Nephron progenitor cell (in vitro differentiated cells): ENCODE measurements around the gene HOXB9.

Experiments
- DNase-seq: peaks from one replicate; pipeline ENCODE4 v3.0.0; 2021
- H3K27ac Mint-ChIP-seq: 2 replicates; pipeline ENCODE4 v1.8.0; 2021; ENCODE audit warnings: mild to moderate bottlenecking, moderate library complexity, mixed read lengths
- H3K27me3 Mint-ChIP-seq: 2 replicates; pipeline ENCODE4 v1.8.0; 2021; ENCODE audit warnings: mild to moderate bottlenecking, low read depth, mixed read lengths; ENCODE audit not compliant: poor library complexity
- H3K36me3 Mint-ChIP-seq: 2 replicates; pipeline ENCODE4 v1.8.0; 2021; ENCODE audit warnings: low read depth, mixed read lengths
- H3K4me1 Mint-ChIP-seq: 2 replicates; pipeline ENCODE4 v1.8.0; 2021; ENCODE audit warnings: mixed read lengths
- H3K4me3 Mint-ChIP-seq: 2 replicates; pipeline ENCODE4 v1.8.0; 2021; ENCODE audit warnings: mild to moderate bottlenecking, moderate library complexity, mixed read lengths
- H3K9me3 Mint-ChIP-seq: 2 replicates; pipeline ENCODE4 v1.8.0; 2021; ENCODE audit warnings: mild to moderate bottlenecking, moderate library complexity, mixed read lengths
- TF ChIP-seq, protein P1 (sequence below): fragments of 200-600 bp; sonication (generic); IDR thresholded peaks from 2 replicates; pipeline ENCODE4 v1.5.0; 2021; ENCODE audit warnings: antibody characterized with exemption

Gene HOXB9

DNA sequence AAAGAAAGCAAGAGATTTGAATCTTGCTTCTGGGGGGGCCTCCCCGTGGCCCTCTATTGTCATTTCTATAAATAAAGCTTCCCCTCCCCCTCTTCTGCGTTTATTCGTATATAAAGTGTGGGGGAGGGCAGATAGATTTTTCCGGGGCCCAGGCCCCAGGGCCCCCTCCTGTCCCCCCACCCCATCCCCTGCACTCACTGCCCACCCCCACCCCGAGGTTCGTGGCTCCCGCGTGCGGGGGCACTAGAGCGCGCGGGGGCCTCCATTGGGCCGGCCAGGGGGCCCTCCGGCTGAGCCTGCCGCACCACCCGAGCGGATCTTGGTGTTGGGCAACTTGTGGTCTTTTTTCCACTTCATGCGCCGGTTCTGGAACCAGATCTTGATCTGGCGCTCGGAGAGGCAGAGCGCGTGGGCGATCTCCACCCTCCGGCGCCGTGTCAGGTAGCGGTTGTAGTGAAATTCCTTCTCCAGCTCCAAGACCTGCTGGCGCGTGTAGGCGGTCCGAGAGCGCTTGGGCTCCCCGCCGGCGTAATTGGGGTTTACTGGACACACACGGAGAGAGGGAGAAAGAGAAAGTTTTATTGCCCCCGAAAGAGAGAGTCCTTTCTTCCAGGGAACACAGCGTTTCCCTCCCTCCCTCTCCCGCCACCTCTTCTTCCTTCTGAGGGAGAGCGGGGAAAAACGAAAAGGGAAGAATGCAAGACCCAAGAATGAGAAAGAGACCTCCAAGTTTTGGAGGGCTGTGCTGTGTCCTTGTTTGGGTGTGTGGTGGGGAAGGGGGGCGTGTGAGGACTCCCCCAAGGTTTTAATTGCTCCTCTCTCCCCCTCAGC lies 49.5 kb downstream of the HOXB9 start:
- H3K4me3 Mint-ChIP-seq = peak overlapping the region; percentile 91
- TF ChIP-seq, protein P1, sequence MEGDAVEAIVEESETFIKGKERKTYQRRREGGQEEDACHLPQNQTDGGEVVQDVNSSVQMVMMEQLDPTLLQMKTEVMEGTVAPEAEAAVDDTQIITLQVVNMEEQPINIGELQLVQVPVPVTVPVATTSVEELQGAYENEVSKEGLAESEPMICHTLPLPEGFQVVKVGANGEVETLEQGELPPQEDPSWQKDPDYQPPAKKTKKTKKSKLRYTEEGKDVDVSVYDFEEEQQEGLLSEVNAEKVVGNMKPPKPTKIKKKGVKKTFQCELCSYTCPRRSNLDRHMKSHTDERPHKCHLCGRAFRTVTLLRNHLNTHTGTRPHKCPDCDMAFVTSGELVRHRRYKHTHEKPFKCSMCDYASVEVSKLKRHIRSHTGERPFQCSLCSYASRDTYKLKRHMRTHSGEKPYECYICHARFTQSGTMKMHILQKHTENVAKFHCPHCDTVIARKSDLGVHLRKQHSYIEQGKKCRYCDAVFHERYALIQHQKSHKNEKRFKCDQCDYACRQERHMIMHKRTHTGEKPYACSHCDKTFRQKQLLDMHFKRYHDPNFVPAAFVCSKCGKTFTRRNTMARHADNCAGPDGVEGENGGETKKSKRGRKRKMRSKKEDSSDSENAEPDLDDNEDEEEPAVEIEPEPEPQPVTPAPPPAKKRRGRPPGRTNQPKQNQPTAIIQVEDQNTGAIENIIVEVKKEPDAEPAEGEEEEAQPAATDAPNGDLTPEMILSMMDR = no peak
- peaks cover 38% of the 10 kb centered on the region for H3K4me1 Mint-ChIP-seq
- peaks cover 3% of the 10 kb centered on the region for H3K27me3 Mint-ChIP-seq
- peak overlapping the region; percentile 100 for H3K27ac Mint-ChIP-seq
- no peaks in the 10 kb centered on the region for H3K9me3 Mint-ChIP-seq
- peak; percentile 71 for DNase-seq
- H3K36me3 Mint-ChIP-seq = peaks cover 66% of the 10 kb centered on the region

DNA sequence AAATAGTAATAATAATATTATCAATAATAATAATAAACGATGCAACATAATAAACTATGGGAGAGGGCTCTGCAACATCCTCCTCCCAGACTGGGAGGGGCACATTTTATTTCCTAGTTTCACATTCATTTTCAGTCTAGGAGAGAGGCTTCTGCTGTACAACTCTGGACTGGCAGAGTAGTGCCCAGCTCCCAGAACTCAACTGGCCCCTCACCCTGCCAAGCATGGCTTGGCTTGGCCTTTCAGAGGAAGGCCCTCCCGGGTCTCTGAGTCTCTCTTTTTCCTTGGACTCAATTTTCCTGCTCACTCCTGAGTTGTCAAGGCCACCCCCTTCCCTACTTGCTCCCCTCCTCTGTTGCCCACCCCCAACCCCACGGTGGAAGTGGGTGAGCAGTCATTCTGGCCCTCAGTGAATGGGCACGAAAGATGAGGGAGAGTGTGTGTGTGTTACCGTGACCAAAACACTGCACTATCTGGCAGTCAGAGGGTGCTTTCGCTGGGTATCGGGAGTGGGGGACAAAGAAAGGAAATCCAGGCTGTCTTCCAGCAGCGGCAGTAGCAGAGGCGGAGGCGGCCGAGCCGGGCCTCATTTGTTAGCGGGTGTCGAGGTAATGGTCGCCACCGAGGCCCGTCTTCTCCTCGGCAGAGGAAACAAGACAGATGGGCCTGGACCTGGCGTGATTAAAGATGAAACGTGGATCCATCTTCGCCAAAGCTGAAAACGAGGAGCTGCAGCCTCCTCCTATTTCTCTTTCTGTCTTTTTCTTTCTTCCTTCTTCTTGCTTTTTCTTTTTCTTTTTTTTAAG lies 50.3 kb downstream of the HOXB9 start:
- TF ChIP-seq, protein P1 = no peak
- Mint-ChIP-seq H3K9me3 (no peaks in the 10 kb centered on the region), H3K27ac (no peak overlapping the region), H3K36me3 (peaks cover 65% of the 10 kb centered on the region), H3K4me1 (peaks cover 33% of the 10 kb centered on the region), H3K4me3 (no peak overlapping the region), H3K27me3 (peaks cover 3% of the 10 kb centered on the region)
- no peak for DNase-seq

DNA sequence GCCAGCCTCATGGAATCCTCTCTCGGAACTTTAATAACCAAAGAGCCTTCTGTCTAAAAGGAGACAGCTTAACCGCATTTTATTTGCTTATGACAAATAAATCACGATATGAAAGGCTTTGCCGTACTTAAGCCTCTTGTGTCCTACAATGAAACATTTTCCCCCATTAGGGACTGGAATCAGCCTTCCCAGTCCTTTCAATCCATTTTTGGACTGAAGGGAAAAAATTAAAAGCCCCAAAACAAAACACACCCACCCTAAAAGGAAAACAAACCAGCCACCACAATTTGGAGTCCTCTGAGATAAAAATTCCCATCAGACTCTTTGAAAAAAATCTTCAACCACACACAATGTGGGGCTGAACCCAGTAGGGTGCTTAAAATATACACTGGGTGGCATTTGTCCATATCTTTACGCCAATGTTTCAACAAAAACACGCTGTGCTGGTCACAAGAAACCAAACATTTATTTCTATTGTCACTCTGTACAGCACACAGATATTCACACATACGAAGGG lies 51.0 kb downstream of the HOXB9 start:
- TF ChIP-seq, protein P1 = no peak
- Mint-ChIP-seq H3K36me3 (peaks cover 65% of the 10 kb centered on the region), H3K4me1 (peaks cover 26% of the 10 kb centered on the region), H3K4me3 (no peak overlapping the region), H3K9me3 (no peaks in the 10 kb centered on the region), H3K27ac (no peak overlapping the region), H3K27me3 (peaks cover 3% of the 10 kb centered on the region)
- DNase-seq = no peak

DNA sequence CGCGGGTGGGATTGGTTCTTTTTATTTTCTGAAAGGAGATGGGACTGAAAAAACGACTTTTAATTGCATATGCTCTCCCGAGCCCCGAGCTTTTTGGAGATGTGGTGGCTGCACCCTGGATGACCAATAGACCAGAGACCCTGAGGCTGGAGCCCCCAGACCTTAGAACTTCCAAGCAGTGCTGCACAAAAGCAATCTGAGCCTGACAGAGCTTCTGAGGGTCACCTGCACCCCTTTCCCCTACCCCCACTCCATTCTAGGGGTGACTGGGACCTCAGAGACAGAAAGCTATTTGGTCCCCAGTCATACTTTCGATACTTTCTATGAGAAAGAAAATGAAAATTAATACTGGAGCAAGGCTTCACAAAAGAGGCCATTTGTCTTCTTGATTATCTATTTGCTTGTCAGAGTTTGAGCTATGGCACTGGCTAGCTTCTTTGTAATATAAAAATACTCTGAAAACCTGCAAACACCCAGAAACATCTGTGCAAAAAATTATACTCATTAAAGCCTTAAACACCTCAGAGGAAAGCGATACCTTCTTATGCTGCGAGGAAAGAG lies 51.6 kb downstream of the HOXB9 start:
- H3K4me3 Mint-ChIP-seq = no peak overlapping the region
- H3K9me3 Mint-ChIP-seq = no peaks in the 10 kb centered on the region
- peaks cover 20% of the 10 kb centered on the region for H3K4me1 Mint-ChIP-seq
- TF ChIP-seq, protein P1 = no peak
- peaks cover 3% of the 10 kb centered on the region for H3K27me3 Mint-ChIP-seq
- no peak for DNase-seq
- H3K36me3 Mint-ChIP-seq = peaks cover 62% of the 10 kb centered on the region
- H3K27ac Mint-ChIP-seq = no peak overlapping the region

DNA sequence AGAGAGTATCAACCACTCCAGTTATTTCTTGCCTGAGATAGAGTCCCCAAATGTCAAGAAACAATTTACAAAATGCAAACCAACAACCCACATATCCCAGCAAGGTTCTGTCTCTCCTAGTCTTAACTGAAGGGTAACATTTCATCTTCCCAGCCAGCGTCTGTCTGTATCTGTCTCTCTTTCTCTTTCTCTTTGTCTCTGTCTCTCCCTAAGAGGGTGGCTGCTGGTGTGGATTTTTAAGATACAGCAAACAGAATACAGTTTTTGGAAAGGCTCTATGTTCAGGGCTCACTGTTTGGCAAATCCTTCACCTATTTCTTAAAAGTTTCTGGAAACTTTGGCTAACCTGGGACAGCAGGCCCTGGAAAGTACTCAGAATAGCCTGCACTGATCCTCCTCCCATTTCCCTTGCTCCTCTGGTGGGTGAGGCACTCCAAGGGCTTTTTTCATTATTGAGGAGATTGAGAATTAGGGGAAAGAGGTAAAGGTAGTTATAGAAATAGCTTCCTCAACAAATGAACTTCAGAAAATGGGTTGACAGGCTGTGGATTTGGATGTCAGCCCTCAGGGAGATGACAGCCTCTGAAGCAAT lies 54.2 kb downstream of the HOXB9 start:
- no peaks in the 10 kb centered on the region for H3K27me3 Mint-ChIP-seq
- DNase-seq = no peak
- H3K4me3 Mint-ChIP-seq = no peak overlapping the region
- H3K27ac Mint-ChIP-seq = no peak overlapping the region
- TF ChIP-seq, protein P1 = no peak
- H3K4me1 Mint-ChIP-seq = peaks cover 3% of the 10 kb centered on the region
- no peaks in the 10 kb centered on the region for H3K9me3 Mint-ChIP-seq
- peaks cover 54% of the 10 kb centered on the region for H3K36me3 Mint-ChIP-seq
